Fibroblast of lung (primary cell): ENCODE data around the gene AQP9. TPM values are rescaled to one million over a fixed set of nuclear protein-coding genes. Genes with fewer than 3 reads are reported as not detected.
A peak's percentile ranks its signal among the peaks of the same experiment; 100 is the strongest.

Experiments used
- DNase-seq, 2 donors: peaks; one replicate each; pipeline versions ENCODE4 v3.0.0 to v3.0.0-alpha.2; 2010; ENCODE audit warnings: low read depth in 2 of 2
- H2AFZ ChIP-seq: 2 replicates; pipeline ENCODE4 v1.5.1; 2012; ENCODE audit warnings: low read length, control low read depth, inconsistent platforms
- H3K27ac ChIP-seq: 2 replicates; pipeline ENCODE4 v1.5.1; 2011; ENCODE audit warnings: low read length, control low read depth; ENCODE audit not compliant: insufficient read depth
- H3K27me3 ChIP-seq: 2 replicates; pipeline ENCODE4 v1.5.1; 2011; ENCODE audit warnings: mild to moderate bottlenecking, low read length; ENCODE audit not compliant: control insufficient read depth, insufficient read depth
- H3K36me3 ChIP-seq: 2 replicates; pipeline ENCODE4 v1.5.1; 2011; ENCODE audit warnings: low read length; ENCODE audit not compliant: control insufficient read depth, insufficient read depth
- H3K4me1 ChIP-seq: 2 replicates; pipeline ENCODE4 v1.5.1; 2011; ENCODE audit warnings: low read length; ENCODE audit not compliant: control insufficient read depth, insufficient read depth; ENCODE audit errors: extremely low read depth
- H3K4me2 ChIP-seq: 2 replicates; pipeline ENCODE4 v1.5.1; 2011; ENCODE audit warnings: low read length, control low read depth; ENCODE audit not compliant: insufficient read depth; ENCODE audit errors: extremely low read depth
- H3K4me3 ChIP-seq, 4 experiments: fragments of 200-600 bp in 1 of 4; sonication (generic) in 1 of 4; replicated peaks in 1 of 4; 2 replicates each; pipeline ENCODE4 v1.5.1; 2011 to 2016; ENCODE audit warnings: low read length in 4 of 4, low read depth in 3 of 4, mild to moderate bottlenecking in 3 of 4, control low read depth in 2 of 4, inconsistent platforms in 1 of 4, mixed read lengths in 1 of 4; ENCODE audit not compliant: insufficient read depth in 1 of 4; ENCODE audit errors: control extremely low read depth in 1 of 4
- H3K79me2 ChIP-seq: 2 replicates; pipeline ENCODE4 v1.5.1; 2012; ENCODE audit warnings: mild to moderate bottlenecking, low read length, inconsistent platforms; ENCODE audit not compliant: control insufficient read depth, insufficient read depth
- H3K9ac ChIP-seq: 2 replicates; pipeline ENCODE4 v1.5.1; 2011; ENCODE audit warnings: mild to moderate bottlenecking, low read length, control low read depth; ENCODE audit not compliant: insufficient read depth
- H3K9me3 ChIP-seq: 2 replicates; pipeline ENCODE4 v1.5.1; 2012; ENCODE audit warnings: low read depth, low read length; ENCODE audit not compliant: control insufficient read depth, insufficient read depth
- H4K20me1 ChIP-seq: 2 replicates; pipeline ENCODE4 v1.5.1; 2011; ENCODE audit warnings: low read length; ENCODE audit not compliant: control insufficient read depth, insufficient read depth; ENCODE audit errors: extremely low read depth
- EZH2 ChIP-seq: IDR thresholded peaks from 2 replicates; pipeline ENCODE4 v1.5.1; 2012; ENCODE audit warnings: low read length, control low read depth, mild to moderate bottlenecking; ENCODE audit errors: missing control alignments
- polyA plus RNA-seq, 2 donors: library from polyadenylated mRNA; depleted of rRNA in 1 of 2; stranded (reverse) in 1 of 2; unstranded in 1 of 2; fragments of >200 nt; gene quantifications; 2 replicates each; pipeline ENCODE4 v1.2.1, GENCODE V29; 2011 to 2012; ENCODE audit warnings: missing spikeins in 1 of 2
- total RNA-seq: library from RNA; depleted of rRNA; stranded (reverse); fragments of >200 nt; gene quantifications from 2 replicates; pipeline ENCODE4 v1.2.1, GENCODE V29; 2014
- TF ChIP-seq, protein P1 (sequence below), 2 donors: IDR thresholded peaks in 1 of 2; conservative IDR thresholded peaks in 1 of 2; 1 replicate in 1 of 2; 2 replicates in 1 of 2; pipeline ENCODE4 v1.5.1; 2011 to 2012; ENCODE audit warnings: low read length in 2 of 2, control low read depth in 1 of 2, inconsistent platforms in 1 of 2, low read depth in 1 of 2, mild to moderate bottlenecking in 1 of 2

The AQP9 gene
- total and polyA plus RNA-seq, 2 donors (not counting 1 experiment from before 2014, with no cell fraction given) = not detected

DNA sequence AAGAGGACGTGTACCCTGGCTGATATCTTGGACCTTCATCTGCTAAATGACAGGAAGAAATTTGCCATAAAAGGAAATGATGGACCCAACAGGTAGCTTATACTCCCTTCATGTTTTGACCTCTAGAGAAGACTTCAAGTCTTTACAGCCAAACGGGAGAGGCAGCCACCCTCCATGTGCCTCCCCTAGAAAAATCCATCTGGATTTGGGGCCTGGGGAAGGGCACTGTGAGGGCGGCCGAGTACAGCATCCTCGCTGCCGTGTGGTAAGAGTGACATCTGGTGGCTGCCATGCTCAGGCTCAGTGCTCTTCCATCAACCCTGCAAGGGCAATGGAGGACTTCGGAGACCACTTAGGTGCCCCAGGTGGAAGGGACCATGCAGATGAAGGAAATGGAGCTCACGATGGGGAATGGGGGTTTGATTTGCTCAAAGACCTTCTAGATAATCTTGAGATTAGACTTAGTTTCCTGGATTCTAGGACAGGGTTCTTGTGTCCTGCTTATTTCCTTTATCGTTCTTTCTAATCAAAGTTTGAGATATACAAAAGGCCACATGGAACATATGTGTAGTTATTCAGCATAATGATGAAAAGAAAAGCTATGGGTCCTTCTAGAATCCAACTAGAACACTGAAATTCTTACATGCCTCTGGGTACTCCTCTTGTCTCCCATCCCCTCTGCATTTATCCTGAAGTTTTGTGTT lies 44.4 kb downstream of the AQP9 start:
- no peaks in the 10 kb centered on the region for H4K20me1 ChIP-seq
- peak; percentile 29 to 64 for DNase-seq
- no peak overlapping the region for H3K27ac ChIP-seq
- H3K4me2 ChIP-seq = no peak overlapping the region
- H3K27me3 ChIP-seq = peaks cover 10% of the 10 kb centered on the region
- no peaks in the 10 kb centered on the region for H3K36me3 ChIP-seq
- H3K9ac ChIP-seq = no peak overlapping the region
- no peaks in the 10 kb centered on the region for H3K9me3 ChIP-seq
- no peak overlapping the region for H2AFZ ChIP-seq
- no peaks in the 10 kb centered on the region for H3K79me2 ChIP-seq
- no peak overlapping the region for H3K4me3 ChIP-seq
- no peaks in the 10 kb centered on the region for H3K4me1 ChIP-seq
- TF ChIP-seq EZH2 = no peak
- TF ChIP-seq, protein P1, sequence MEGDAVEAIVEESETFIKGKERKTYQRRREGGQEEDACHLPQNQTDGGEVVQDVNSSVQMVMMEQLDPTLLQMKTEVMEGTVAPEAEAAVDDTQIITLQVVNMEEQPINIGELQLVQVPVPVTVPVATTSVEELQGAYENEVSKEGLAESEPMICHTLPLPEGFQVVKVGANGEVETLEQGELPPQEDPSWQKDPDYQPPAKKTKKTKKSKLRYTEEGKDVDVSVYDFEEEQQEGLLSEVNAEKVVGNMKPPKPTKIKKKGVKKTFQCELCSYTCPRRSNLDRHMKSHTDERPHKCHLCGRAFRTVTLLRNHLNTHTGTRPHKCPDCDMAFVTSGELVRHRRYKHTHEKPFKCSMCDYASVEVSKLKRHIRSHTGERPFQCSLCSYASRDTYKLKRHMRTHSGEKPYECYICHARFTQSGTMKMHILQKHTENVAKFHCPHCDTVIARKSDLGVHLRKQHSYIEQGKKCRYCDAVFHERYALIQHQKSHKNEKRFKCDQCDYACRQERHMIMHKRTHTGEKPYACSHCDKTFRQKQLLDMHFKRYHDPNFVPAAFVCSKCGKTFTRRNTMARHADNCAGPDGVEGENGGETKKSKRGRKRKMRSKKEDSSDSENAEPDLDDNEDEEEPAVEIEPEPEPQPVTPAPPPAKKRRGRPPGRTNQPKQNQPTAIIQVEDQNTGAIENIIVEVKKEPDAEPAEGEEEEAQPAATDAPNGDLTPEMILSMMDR (conservative IDR thresholded peaks at IDR 0.05 in 1 of 2, IDR thresholded peaks at IDR 0.05 in 1 of 2; ENCODE audit: low read depth in 1 of 2, low read length in 2 of 2) = peak; percentile 90 to 94

DNA sequence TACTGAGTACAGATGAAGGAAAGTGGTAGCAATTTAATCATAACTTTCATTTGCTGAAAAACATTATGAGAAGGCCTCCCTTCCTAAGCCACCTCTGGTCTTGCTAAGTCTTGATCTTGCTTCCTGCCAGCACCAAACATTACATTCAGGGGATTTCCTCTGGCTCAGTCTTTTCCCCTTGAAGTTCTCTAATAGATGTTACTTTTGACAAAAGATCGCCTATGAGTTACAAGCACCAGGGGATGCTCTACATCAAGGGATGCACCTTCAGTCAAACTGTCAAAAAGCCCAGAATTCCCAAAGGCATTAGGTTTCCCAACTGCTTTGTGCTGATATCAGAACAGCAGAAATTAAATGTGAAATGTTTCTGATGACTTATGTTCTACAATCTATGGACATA lies 47.3 kb downstream of the AQP9 start:
- Histone ChIP-seq H3K27ac (no peak overlapping the region), H2AFZ (no peak overlapping the region), H3K9me3 (no peaks in the 10 kb centered on the region), H3K36me3 (no peaks in the 10 kb centered on the region), H4K20me1 (no peaks in the 10 kb centered on the region), H3K9ac (no peak overlapping the region), H3K4me2 (no peak overlapping the region), H3K4me1 (no peaks in the 10 kb centered on the region), H3K27me3 (peaks cover 17% of the 10 kb centered on the region), H3K79me2 (no peaks in the 10 kb centered on the region), H3K4me3 (no peak overlapping the region)
- peak in 1 of 2 donors; percentile 45 for DNase-seq
- TF ChIP-seq, protein P1 (conservative IDR thresholded peaks at IDR 0.05 in 1 of 2, IDR thresholded peaks at IDR 0.05 in 1 of 2; ENCODE audit: low read depth in 1 of 2, low read length in 2 of 2) = peak; percentile 22 to 35
- no peak for TF ChIP-seq EZH2

DNA sequence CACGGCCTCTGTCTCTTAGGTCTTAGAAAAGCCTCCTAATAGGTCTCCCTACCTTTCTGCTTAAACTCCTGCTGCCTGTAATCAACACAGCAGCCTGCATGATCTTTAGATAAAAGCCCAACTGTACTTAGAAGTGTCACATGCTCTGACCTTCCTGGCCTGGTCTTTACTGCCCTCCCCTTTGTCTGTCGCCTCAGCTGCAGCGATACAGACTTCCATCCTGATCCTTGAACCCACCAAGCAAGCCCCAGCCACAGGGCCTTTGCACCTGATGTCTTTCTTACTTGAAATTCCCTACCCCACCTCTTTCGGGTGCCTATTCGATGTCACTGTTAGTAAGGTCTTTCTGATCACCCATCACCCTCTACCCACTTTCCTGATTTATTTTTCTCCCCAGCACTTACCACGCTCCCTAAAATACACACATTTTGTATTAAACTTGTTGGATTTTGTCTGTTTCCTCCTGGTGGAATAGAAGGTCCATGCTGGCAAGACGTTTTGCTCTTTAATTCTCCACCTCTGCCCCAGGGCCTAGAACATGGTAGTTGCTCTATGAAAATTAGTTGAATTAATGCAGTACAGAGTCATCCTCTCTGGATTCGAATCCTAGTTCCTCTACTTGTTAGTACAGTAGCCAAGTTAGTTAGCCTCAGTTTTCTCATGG lies 51.1 kb downstream of the AQP9 start:
- Histone ChIP-seq H3K36me3 (no peaks in the 10 kb centered on the region), H3K79me2 (no peaks in the 10 kb centered on the region), H3K4me3 (no peak overlapping the region), H3K9me3 (no peaks in the 10 kb centered on the region), H3K27ac (no peak overlapping the region), H3K9ac (no peak overlapping the region), H3K4me2 (no peak overlapping the region), H3K4me1 (no peaks in the 10 kb centered on the region), H2AFZ (no peak overlapping the region), H4K20me1 (no peaks in the 10 kb centered on the region), H3K27me3 (peaks cover 18% of the 10 kb centered on the region)
- TF ChIP-seq EZH2 = no peak
- TF ChIP-seq, protein P1 (conservative IDR thresholded peaks at IDR 0.05 in 1 of 2, IDR thresholded peaks at IDR 0.05 in 1 of 2; ENCODE audit: low read depth in 1 of 2, low read length in 2 of 2) = no peak
- no peak for DNase-seq
